Upper lobe of left lung (tissue), 6 donors: ENCODE data around the gene MYO1C. TPM values are rescaled to one million over a fixed set of nuclear protein-coding genes. Genes with fewer than 3 reads are reported as not detected.
A peak's percentile ranks its signal among the peaks of the same experiment; 100 is the strongest.

Source experiments
- ATAC-seq, 2 donors: fragments of 200-7000 bp; cut with Tn5 transposase; one replicate each; pipeline ENCODE4 v1.9.1; 2022; ENCODE audit warnings: mild to moderate bottlenecking in 2 of 2, moderate library complexity in 2 of 2; ENCODE audit not compliant: low FRiP score in 2 of 2
- DNase-seq, 2 donors: peaks; one replicate each; pipeline ENCODE4 v3.0.0-alpha.2; 2019 to 2020
- H3K27ac ChIP-seq, 4 donors: fragments of 200-600 bp; sonication (generic); one replicate each; pipeline ENCODE4 v1.5.1; 2016 to 2019
- H3K27me3 ChIP-seq, 4 donors: fragments of 200-600 bp; sonication (generic); one replicate each; pipeline ENCODE4 v1.5.1; 2017 to 2019
- H3K36me3 ChIP-seq, 4 donors: fragments of 200-600 bp; sonication (generic); one replicate each; pipeline ENCODE4 v1.5.1; 2016 to 2019
- H3K4me1 ChIP-seq, 4 donors: fragments of 200-600 bp; sonication (generic); one replicate each; pipeline ENCODE4 v1.5.1; 2018 to 2019
- H3K4me3 ChIP-seq, 4 donors: fragments of 200-600 bp; sonication (generic); one replicate each; pipeline ENCODE4 v1.5.1; 2017 to 2019; ENCODE audit warnings: mild to moderate bottlenecking in 2 of 4, moderate library complexity in 1 of 4
- H3K9me3 ChIP-seq, 4 donors: fragments of 200-600 bp; sonication (generic); one replicate each; pipeline ENCODE4 v1.5.1; 2018 to 2019
- EP300 ChIP-seq, 4 donors: sonication (generic); formaldehyde crosslinking; IDR thresholded peaks; one replicate each; pipeline ENCODE4 v1.5.1; 2017; ENCODE audit warnings: antibody characterized with exemption in 4 of 4, control low read depth in 2 of 4
- POLR2A ChIP-seq, 4 donors: fragments of 450-650 bp; IDR thresholded peaks; one replicate each; pipeline ENCODE4 v1.5.1; 2016 to 2017; ENCODE audit warnings: antibody characterized with exemption in 4 of 4, mild to moderate bottlenecking in 2 of 4
- POLR2AphosphoS5 ChIP-seq, 2 donors: sonication (generic); formaldehyde crosslinking; IDR thresholded peaks; one replicate each; pipeline ENCODE4 v1.5.1; 2017; ENCODE audit warnings: antibody characterized with exemption in 2 of 2
- WGBS, 2 donors: methylation state at CpG; one replicate each; pipeline ENCODE4 v1.1.5; 2017 to 2018; 5-methylcytosine and 5-hydroxymethylcytosine counted together
- total RNA-seq, 6 donors: library from RNA; depleted of rRNA in 4 of 6; stranded (reverse); fragments of >200 nt in 4 of 6; gene quantifications; one replicate each; pipeline versions ENCODE4 v1.1.0 to v1.2.1, GENCODE V29; 2016 to 2021
- TF ChIP-seq, protein P1 (sequence below), 6 experiments: fragments of 450-650 bp in 4 of 6; fragments of 200-600 bp in 2 of 6; sonication (generic) in 2 of 6; IDR thresholded peaks; one replicate each; pipeline ENCODE4 v1.5.1; 2016 to 2019; ENCODE audit warnings: antibody characterized with exemption in 6 of 6
- donor health status: DM: no; HTN: no; CAD: no; lungs with moderate emphysema.
- donor health status: DM: no; HTN: yes; CAD: no; lungs with severe emphysema.

MYO1C gene, protein sequence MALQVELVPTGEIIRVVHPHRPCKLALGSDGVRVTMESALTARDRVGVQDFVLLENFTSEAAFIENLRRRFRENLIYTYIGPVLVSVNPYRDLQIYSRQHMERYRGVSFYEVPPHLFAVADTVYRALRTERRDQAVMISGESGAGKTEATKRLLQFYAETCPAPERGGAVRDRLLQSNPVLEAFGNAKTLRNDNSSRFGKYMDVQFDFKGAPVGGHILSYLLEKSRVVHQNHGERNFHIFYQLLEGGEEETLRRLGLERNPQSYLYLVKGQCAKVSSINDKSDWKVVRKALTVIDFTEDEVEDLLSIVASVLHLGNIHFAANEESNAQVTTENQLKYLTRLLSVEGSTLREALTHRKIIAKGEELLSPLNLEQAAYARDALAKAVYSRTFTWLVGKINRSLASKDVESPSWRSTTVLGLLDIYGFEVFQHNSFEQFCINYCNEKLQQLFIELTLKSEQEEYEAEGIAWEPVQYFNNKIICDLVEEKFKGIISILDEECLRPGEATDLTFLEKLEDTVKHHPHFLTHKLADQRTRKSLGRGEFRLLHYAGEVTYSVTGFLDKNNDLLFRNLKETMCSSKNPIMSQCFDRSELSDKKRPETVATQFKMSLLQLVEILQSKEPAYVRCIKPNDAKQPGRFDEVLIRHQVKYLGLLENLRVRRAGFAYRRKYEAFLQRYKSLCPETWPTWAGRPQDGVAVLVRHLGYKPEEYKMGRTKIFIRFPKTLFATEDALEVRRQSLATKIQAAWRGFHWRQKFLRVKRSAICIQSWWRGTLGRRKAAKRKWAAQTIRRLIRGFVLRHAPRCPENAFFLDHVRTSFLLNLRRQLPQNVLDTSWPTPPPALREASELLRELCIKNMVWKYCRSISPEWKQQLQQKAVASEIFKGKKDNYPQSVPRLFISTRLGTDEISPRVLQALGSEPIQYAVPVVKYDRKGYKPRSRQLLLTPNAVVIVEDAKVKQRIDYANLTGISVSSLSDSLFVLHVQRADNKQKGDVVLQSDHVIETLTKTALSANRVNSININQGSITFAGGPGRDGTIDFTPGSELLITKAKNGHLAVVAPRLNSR
- 100 to 1,000 TPM; 186 to 358 (median 266) TPM for total RNA-seq

DNA sequence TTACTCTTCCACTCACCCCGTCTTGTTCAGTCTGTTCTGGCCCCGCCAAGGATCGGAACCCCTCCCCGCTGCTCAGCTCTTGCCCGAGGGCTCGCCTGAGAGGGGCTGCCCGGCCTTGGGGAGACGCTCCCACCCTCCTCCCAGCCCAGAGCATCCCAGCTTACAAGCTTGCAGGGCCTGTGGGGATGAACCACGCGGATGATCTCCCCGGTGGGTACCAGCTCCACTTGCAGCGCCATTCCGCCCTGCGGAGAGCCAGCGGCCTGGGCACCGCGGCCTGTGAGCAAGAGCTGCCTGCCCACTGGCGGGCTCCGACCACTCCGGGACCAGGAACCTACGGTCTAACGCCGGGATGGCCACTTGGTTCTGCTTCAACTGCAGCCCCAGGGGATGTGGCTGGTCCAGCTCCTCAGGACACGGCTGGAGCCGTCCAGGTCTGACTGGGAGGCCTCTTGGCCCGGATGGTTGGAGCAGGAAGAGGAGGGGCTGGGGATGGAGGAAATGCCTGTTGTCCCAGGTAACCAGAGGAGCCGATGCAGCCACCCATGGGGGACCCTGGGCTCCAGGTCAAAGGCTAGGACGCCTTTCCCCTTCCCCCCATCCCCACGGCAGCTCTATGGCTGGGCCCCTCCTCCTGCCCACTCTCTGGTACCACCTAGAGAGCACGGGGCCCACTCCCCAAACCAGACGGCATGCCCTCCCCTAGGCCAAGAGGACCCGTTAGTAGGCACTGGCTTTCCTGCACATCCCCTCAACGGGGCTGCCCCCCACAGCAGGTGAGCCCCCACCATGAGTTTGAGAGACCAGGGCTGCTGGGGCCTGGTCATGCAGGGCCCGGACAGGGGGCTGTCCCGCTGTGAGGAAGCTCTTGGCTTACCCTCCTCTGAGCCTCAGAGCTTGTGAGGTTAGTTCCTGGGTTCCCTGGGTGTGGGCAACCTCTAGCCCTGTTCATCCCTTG is at the start of gene MYO1C:
MYO1C (minus strand) TSS at position 438 of the 958 bp plus-strand sequence; CDS start at position 239, 199 bp downstream.
- Histone ChIP-seq H3K4me3 (peak within 1 kb of the TSS; percentile 59 to 82 (median 70)), H3K27me3 (no peaks in the 10 kb centered on the region), H3K4me1 (peaks cover 64 to 80% (median 68%) of the 10 kb centered on the region in 4 donors), H3K9me3 (no peaks in the 10 kb centered on the region), H3K27ac (peak within 1 kb of the TSS; percentile 91 to 96 (median 94)), H3K36me3 (peaks cover 9 to 29% (median 26%) of the 10 kb centered on the region in 4 donors)
- ATAC-seq (no peak), DNase-seq (peak in 1 of 2 donors; percentile 87)
- WGBS, 2 donors, result 30 to 48% methylated on average over 6 to 35 of the region's 35 CpGs
- TF ChIP-seq, protein P1, sequence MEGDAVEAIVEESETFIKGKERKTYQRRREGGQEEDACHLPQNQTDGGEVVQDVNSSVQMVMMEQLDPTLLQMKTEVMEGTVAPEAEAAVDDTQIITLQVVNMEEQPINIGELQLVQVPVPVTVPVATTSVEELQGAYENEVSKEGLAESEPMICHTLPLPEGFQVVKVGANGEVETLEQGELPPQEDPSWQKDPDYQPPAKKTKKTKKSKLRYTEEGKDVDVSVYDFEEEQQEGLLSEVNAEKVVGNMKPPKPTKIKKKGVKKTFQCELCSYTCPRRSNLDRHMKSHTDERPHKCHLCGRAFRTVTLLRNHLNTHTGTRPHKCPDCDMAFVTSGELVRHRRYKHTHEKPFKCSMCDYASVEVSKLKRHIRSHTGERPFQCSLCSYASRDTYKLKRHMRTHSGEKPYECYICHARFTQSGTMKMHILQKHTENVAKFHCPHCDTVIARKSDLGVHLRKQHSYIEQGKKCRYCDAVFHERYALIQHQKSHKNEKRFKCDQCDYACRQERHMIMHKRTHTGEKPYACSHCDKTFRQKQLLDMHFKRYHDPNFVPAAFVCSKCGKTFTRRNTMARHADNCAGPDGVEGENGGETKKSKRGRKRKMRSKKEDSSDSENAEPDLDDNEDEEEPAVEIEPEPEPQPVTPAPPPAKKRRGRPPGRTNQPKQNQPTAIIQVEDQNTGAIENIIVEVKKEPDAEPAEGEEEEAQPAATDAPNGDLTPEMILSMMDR (IDR thresholded peaks at IDR 0.05), result no peak
- no peak for TF ChIP-seq POLR2A (IDR thresholded peaks at IDR 0.05)

DNA sequence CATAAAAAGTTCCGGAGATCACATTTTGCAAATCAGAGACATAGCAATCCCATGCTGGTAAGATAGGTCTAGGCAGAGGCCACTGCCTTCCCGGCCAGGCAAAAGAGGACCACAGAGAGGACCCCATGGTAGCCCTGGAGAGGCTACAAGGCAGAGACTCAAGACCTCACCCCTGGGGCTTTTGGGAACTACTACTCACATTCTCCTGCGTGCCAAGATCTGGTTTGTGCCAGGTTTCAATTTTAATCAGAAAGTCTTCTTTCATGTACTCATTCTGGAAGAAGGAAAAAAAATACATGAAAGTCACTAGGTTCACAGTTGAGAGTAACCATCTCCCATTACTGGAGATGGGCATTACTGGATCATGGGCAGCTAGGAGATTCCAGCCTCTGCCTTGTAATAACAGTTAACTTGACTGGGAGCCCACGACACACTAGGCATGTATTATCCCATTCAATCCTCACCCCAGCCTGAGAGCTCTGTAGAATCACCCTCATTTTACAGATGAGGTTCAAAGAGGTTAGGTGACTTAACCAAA is 49.0 kb upstream of the MYO1C start:
- Histone ChIP-seq H3K36me3 (peaks cover 33 to 96% (median 76%) of the 10 kb centered on the region in 4 donors), H3K27ac (no peak overlapping the region), H3K4me1 (no peaks in the 10 kb centered on the region), H3K4me3 (no peak overlapping the region), H3K9me3 (no peaks in the 10 kb centered on the region), H3K27me3 (no peaks in the 10 kb centered on the region)
- TF ChIP-seq POLR2AphosphoS5 (IDR thresholded peaks at IDR 0.05) (no peak), POLR2A (IDR thresholded peaks at IDR 0.05) (no peak), EP300 (IDR thresholded peaks at IDR 0.05) (no peak)
- TF ChIP-seq, protein P1 (IDR thresholded peaks at IDR 0.05), result no peak
- DNase-seq (no peak), ATAC-seq (no peak)
- 97 to 98% methylated on average over 4 of the region's 4 CpGs for WGBS, 2 donors

DNA sequence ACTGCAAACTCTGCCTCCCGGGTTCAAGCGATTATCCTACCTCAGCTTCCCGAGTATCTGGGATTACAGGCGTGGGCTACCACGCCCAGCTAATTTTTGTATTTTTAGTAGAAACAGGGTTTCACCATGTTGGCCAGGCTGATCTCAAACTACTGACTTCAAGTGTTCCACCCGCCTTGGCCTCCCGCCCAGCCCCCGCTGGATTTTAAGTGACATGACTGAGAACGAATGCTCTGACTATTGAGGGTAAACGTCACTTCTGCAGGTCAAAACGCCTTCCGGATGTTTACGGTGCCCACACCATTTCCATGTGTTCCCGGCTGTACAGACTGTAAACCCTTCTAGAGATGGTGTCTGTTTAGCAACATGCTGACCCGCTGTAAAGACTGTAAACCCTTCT is 47.3 kb upstream of the MYO1C start:
- no peak for ATAC-seq

More for the DNA sequence above, 47.3 kb upstream of the MYO1C start:
- H3K9me3 ChIP-seq, result no peaks in the 10 kb centered on the region
- no peak for TF ChIP-seq POLR2A (IDR thresholded peaks at IDR 0.05)
- TF ChIP-seq POLR2AphosphoS5 (IDR thresholded peaks at IDR 0.05), result no peak
- TF ChIP-seq, protein P1 (IDR thresholded peaks at IDR 0.05), result no peak
- TF ChIP-seq EP300 (IDR thresholded peaks at IDR 0.05), result no peak
- peaks cover 34 to 91% (median 74%) of the 10 kb centered on the region in 4 donors for H3K36me3 ChIP-seq
- no peak overlapping the region for H3K4me3 ChIP-seq
- no peaks in the 10 kb centered on the region for H3K4me1 ChIP-seq
- no peaks in the 10 kb centered on the region for H3K27me3 ChIP-seq
- no peak overlapping the region for H3K27ac ChIP-seq
- WGBS, 2 donors, result 88 to 92% methylated on average over 15 of the region's 15 CpGs
- no peak for DNase-seq
